ENCODE results near the gene KIF1A. TPM values are rescaled to one million over a fixed set of nuclear protein-coding genes. Genes with fewer than 3 reads are reported as not detected.

The KIF1A gene
- polyA plus RNA-seq, 1 donor (not counting 4 experiments of a cell fraction or from before 2014, with no cell fraction given), result not detected

DNA sequence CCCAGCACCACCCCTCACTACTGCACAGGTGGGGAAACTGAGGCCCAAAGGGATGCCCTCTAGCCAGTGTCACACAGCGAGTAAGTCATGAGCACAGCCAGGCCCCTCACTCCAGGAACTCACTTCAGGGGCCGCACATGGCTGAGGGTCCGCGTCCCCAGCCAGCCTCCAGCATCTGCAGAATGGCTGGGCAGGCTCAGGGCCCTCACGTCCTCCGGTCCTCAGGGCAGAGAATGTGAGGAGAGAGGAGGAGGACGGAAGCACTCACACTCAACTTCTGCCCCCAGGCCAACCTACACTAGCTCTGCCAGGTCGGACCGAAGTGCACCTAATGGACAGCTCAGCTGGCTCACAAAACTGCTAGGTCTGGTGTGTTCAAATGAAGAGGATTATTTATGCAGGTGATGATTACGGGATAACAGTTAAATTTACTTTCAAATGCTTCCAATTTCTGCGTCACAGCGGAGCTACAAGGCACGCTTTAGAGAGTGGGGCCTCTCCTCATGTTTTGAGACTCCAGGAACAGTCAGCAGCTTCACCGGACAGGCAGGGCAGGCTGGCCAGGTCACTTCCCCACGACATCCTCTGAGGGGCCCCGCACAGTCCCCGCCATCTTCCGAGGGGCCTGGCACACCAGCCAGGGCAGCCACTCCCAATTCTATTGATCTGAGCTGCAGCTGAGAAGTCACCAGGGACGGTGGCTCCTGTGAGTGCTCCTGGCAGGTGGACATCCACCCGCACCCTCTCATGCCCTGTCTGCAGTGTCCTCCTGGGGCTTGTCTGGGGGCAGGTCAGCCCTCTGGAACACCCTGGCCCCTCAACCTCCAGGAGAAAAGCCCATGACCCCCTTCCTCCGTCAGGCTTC lies 26.5 kb downstream of the KIF1A start:
- no peak overlapping the region for H3K27ac ChIP-seq (ENCODE audit: control insufficient read depth, insufficient read depth, low read length)
- H3K4me2 ChIP-seq (ENCODE audit: control insufficient read depth, extremely low read depth, insufficient read depth, low read depth, low read length), result no peak overlapping the region
- no peak overlapping the region for H3K4me3 ChIP-seq (ENCODE audit: control insufficient read depth in 2 of 3, extremely low read depth in 1 of 3, insufficient read depth in 2 of 3, low read depth in 1 of 3, low read length in 3 of 3)
- no peaks in the 10 kb centered on the region for H3K36me3 ChIP-seq (ENCODE audit: control insufficient read depth in 2 of 2, extremely low read depth in 1 of 2, insufficient read depth in 2 of 2, low read length in 2 of 2)
- no peak for DNase-seq (ENCODE audit: low read depth, low spot score)
- H3K4me1 ChIP-seq (ENCODE audit: control insufficient read depth, extremely low read depth, insufficient read depth, low read length), result no peaks in the 10 kb centered on the region
- H4K20me1 ChIP-seq (ENCODE audit: control insufficient read depth, extremely low read depth, insufficient read depth, low read length), result no peaks in the 10 kb centered on the region
- no peaks in the 10 kb centered on the region for H3K9me1 ChIP-seq (ENCODE audit: control insufficient read depth, extremely low read depth, insufficient read depth, low read length)
- no peaks in the 10 kb centered on the region for H3K79me2 ChIP-seq (ENCODE audit: control insufficient read depth, insufficient read depth, low read length)
- H3K9me3 ChIP-seq (ENCODE audit: control insufficient read depth, low read depth, low read length), result no peaks in the 10 kb centered on the region
- FAIRE-seq, result no peak
- peaks cover 14% of the 10 kb centered on the region for H3K27me3 ChIP-seq (ENCODE audit: control insufficient read depth, extremely low read depth, insufficient read depth, low read length)
- H3K9ac ChIP-seq (ENCODE audit: control insufficient read depth, extremely low read depth, insufficient read depth, low read length), result no peak overlapping the region
- dilution Hi-C loops (cut with MboI; ENCODE audit: extremely low pct_ligation_motif_present, low sequenced_read_pairs), result no loop called here
- H2AFZ ChIP-seq (ENCODE audit: control insufficient read depth, low read length), result no peak overlapping the region
- TF ChIP-seq, protein P1, sequence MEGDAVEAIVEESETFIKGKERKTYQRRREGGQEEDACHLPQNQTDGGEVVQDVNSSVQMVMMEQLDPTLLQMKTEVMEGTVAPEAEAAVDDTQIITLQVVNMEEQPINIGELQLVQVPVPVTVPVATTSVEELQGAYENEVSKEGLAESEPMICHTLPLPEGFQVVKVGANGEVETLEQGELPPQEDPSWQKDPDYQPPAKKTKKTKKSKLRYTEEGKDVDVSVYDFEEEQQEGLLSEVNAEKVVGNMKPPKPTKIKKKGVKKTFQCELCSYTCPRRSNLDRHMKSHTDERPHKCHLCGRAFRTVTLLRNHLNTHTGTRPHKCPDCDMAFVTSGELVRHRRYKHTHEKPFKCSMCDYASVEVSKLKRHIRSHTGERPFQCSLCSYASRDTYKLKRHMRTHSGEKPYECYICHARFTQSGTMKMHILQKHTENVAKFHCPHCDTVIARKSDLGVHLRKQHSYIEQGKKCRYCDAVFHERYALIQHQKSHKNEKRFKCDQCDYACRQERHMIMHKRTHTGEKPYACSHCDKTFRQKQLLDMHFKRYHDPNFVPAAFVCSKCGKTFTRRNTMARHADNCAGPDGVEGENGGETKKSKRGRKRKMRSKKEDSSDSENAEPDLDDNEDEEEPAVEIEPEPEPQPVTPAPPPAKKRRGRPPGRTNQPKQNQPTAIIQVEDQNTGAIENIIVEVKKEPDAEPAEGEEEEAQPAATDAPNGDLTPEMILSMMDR (optimal IDR thresholded peaks at IDR 0.05 in 1 of 3, IDR thresholded peaks at IDR 0.05 in 1 of 3, conservative IDR thresholded peaks at IDR 0.05 in 1 of 3; ENCODE audit: extremely low read depth in 1 of 3, insufficient read depth in 2 of 3, low read length in 3 of 3), result no peak
- TF ChIP-seq EZH2 (IDR thresholded peaks at IDR 0.05; ENCODE audit: low read length), result no peak

DNA sequence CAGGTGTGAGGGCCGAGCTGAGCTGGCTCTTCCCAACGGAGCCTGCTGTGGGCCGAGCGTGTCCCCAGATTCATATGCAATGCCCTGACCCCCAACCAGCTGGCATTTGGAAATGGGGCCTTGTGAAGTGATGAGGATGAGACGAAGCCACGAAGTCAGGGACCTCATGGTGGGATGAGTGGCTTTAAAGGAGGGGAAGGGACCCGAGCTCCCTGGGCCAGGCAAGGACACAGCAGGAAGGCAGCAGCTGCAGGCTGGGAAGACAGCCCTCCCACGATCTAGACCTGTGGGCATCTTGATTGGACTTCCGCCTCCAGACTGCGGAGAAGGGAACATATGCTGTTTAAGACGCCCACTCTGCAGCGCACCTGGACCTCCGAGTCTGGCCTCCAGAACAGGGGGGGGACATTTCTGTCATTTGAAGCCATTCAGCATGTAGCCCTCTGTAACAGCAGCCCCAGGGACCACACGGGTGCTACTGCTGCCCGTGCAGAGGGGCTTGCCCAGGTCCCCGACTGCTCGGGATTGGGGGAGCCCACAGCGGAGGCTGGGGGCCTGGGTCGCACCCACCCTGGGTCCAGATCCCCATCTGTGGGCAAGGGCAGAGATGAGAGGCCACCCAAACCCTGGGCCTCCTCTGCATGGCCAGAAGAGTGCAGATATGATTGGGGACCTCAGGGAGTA lies 27.2 kb downstream of the KIF1A start:
- Histone ChIP-seq H3K36me3 (ENCODE audit: control insufficient read depth in 2 of 2, extremely low read depth in 1 of 2, insufficient read depth in 2 of 2, low read length in 2 of 2) (no peaks in the 10 kb centered on the region), H3K4me2 (ENCODE audit: control insufficient read depth, extremely low read depth, insufficient read depth, low read depth, low read length) (no peak overlapping the region), H3K9ac (ENCODE audit: control insufficient read depth, extremely low read depth, insufficient read depth, low read length) (no peak overlapping the region), H3K79me2 (ENCODE audit: control insufficient read depth, insufficient read depth, low read length) (no peaks in the 10 kb centered on the region), H3K27ac (ENCODE audit: control insufficient read depth, insufficient read depth, low read length) (no peak overlapping the region), H3K9me1 (ENCODE audit: control insufficient read depth, extremely low read depth, insufficient read depth, low read length) (no peaks in the 10 kb centered on the region), H3K27me3 (ENCODE audit: control insufficient read depth, extremely low read depth, insufficient read depth, low read length) (peaks cover 10% of the 10 kb centered on the region), H3K4me1 (ENCODE audit: control insufficient read depth, extremely low read depth, insufficient read depth, low read length) (no peaks in the 10 kb centered on the region), H4K20me1 (ENCODE audit: control insufficient read depth, extremely low read depth, insufficient read depth, low read length) (no peaks in the 10 kb centered on the region), H3K9me3 (ENCODE audit: control insufficient read depth, low read depth, low read length) (no peaks in the 10 kb centered on the region), H3K4me3 (ENCODE audit: control insufficient read depth in 2 of 3, extremely low read depth in 1 of 3, insufficient read depth in 2 of 3, low read depth in 1 of 3, low read length in 3 of 3) (no peak overlapping the region), H2AFZ (ENCODE audit: control insufficient read depth, low read length) (no peak overlapping the region)
- dilution Hi-C loops (cut with MboI; ENCODE audit: extremely low pct_ligation_motif_present, low sequenced_read_pairs), result no loop called here
- DNase-seq (ENCODE audit: low read depth, low spot score), result no peak
- FAIRE-seq, result no peak
- no peak for TF ChIP-seq EZH2 (IDR thresholded peaks at IDR 0.05; ENCODE audit: low read length)
- TF ChIP-seq, protein P1 (optimal IDR thresholded peaks at IDR 0.05 in 1 of 3, IDR thresholded peaks at IDR 0.05 in 1 of 3, conservative IDR thresholded peaks at IDR 0.05 in 1 of 3; ENCODE audit: extremely low read depth in 1 of 3, insufficient read depth in 2 of 3, low read length in 3 of 3), result no peak
